HCT116 (cell line): ENCODE results near the gene TNF. TPM values are rescaled to one million over a fixed set of nuclear protein-coding genes. Genes with fewer than 3 reads are reported as not detected.

Experiments
- ATAC-seq: fragments of 200-7000 bp; cut with Tn5 transposase; 2 replicates; pipeline ENCODE4 v1.9.1; 2020; ENCODE audit warnings: mild to moderate bottlenecking, moderate library complexity
- BruUV-seq: library from RNA; stranded (reverse); fragments of 400-500 nt; replicated peaks from 2 replicates; lab custom pipeline; 2021; lab: Mats Ljungman, UMichigan
- CTCF ChIA-PET: fragments of 300-600 bp; sonication (Branson Sonifier 250); formaldehyde crosslinking; loops from one replicate; lab custom pipeline; 2021; ENCODE audit warnings: antibody characterized with exemption; lab: Charles Lee
- POLR2A ChIA-PET: fragments of 300-600, 350-600 bp; sonication (Branson Sonifier 250); formaldehyde crosslinking; loops from one replicate; lab custom pipeline; 2021; ENCODE audit warnings: antibody characterized with exemption; lab: Charles Lee
- RAD21 ChIA-PET, 2 experiments: fragments of 300-600 bp; sonication (Branson Sonifier 250); formaldehyde crosslinking; loops; one replicate each; lab custom pipeline; 2023; ENCODE audit warnings: low total read pairs in 2 of 2; ENCODE audit not compliant: uncharacterized antibody in 2 of 2, unreplicated experiment in 2 of 2, low non-redundant PET in 1 of 2; lab: Charles Lee
- DNase-seq: peaks from one replicate; pipeline ENCODE4 v3.0.0-alpha.2; 2010; ENCODE audit warnings: low read depth, low spot score
- H2AFZ ChIP-seq: fragments of 200-600 bp; shearing (Covaris generic), sonication (generic); 2 replicates; pipeline ENCODE4 v1.6.1; 2017; ENCODE audit warnings: low read depth, mixed run types, mixed read lengths, antibody characterized with exemption, low read length; ENCODE audit not compliant: poor library complexity, severe bottlenecking
- H3K27ac ChIP-seq: 2 replicates; pipeline ENCODE4 v1.5.1; 2012; ENCODE audit warnings: low read depth, low read length
- H3K27me3 ChIP-seq: fragments of 200-600 bp; sonication (generic); 2 replicates; pipeline ENCODE4 v1.6.1; 2016; ENCODE audit warnings: mixed run types, low read length, mixed read lengths; ENCODE audit not compliant: insufficient read depth
- H3K36me3 ChIP-seq, 2 experiments: fragments of 200-500 bp in 1 of 2; fragments of 200-600 bp in 1 of 2; sonication (Bioruptor generic) in 1 of 2; sonication (generic) in 1 of 2; 2 replicates each; pipeline versions ENCODE4 v1.5.1 to v1.6.1; 2014 to 2016; ENCODE audit warnings: low read length in 2 of 2, inconsistent platforms in 1 of 2, mixed read lengths in 1 of 2, mixed run types in 1 of 2; ENCODE audit not compliant: insufficient read depth in 2 of 2, control insufficient read depth in 1 of 2
- H3K4me1 ChIP-seq, 2 experiments: fragments of 200-600 bp in 1 of 2; sonication (generic) in 1 of 2; 2 replicates each; pipeline versions ENCODE4 v1.5.1 to v1.6.1; 2012 to 2017; ENCODE audit warnings: low read length in 2 of 2, inconsistent platforms in 1 of 2, mild to moderate bottlenecking in 1 of 2, mixed read lengths in 1 of 2, mixed run types in 1 of 2, moderate library complexity in 1 of 2; ENCODE audit not compliant: insufficient read depth in 2 of 2, control insufficient read depth in 1 of 2
- H3K4me2 ChIP-seq: fragments of 200-600 bp; sonication (generic); 2 replicates; pipeline ENCODE4 v1.6.1; 2017; ENCODE audit warnings: mixed run types, low read length, mixed read lengths
- H3K4me3 ChIP-seq, 2 experiments: fragments of 200-600 bp in 1 of 2; sonication (generic) in 1 of 2; replicated peaks in 1 of 2; 2 replicates each; pipeline ENCODE4 v1.5.1; 2011 to 2016; ENCODE audit warnings: low read length in 2 of 2, control low read depth in 1 of 2, low read depth in 1 of 2, mild to moderate bottlenecking in 1 of 2, mixed read lengths in 1 of 2, mixed run types in 1 of 2
- H3K79me2 ChIP-seq: fragments of 200-600 bp; sonication (generic); 2 replicates; pipeline ENCODE4 v1.6.1; 2017; ENCODE audit warnings: mild to moderate bottlenecking, mixed run types, low read length, moderate library complexity, mixed read lengths; ENCODE audit not compliant: insufficient read depth
- H3K9ac ChIP-seq: fragments of 200-600 bp; sonication (generic); 2 replicates; pipeline ENCODE4 v1.6.1; 2016; ENCODE audit warnings: low read length, mixed read lengths
- H3K9me2 ChIP-seq: fragments of 200-600 bp; sonication (generic), shearing (Covaris generic); 2 replicates; pipeline ENCODE4 v1.6.1; 2017; ENCODE audit warnings: mixed run types, mild to moderate bottlenecking, moderate library complexity; ENCODE audit not compliant: insufficient read depth
- H3K9me3 ChIP-seq, 2 experiments: fragments of 200-500 bp in 1 of 2; fragments of 200-600 bp in 1 of 2; sonication (Bioruptor generic) in 1 of 2; sonication (generic) in 1 of 2; 2 replicates each; pipeline ENCODE4 v1.6.1; 2014 to 2017; ENCODE audit warnings: low read length in 2 of 2, mixed read lengths in 2 of 2, inconsistent platforms in 1 of 2, low read depth in 1 of 2, mild to moderate bottlenecking in 1 of 2, mixed run types in 1 of 2, moderate library complexity in 1 of 2; ENCODE audit not compliant: control insufficient read depth in 1 of 2, insufficient read depth in 1 of 2
- H4K20me1 ChIP-seq: fragments of 200-600 bp; sonication (generic), shearing (Covaris generic); 2 replicates; pipeline ENCODE4 v1.6.1; 2017; ENCODE audit warnings: mixed run types, mild to moderate bottlenecking, moderate library complexity; ENCODE audit not compliant: insufficient read depth
- ATF3 ChIP-seq: IDR thresholded peaks from 2 replicates; pipeline ENCODE4 v1.6.1; 2012
- CBX3 ChIP-seq: IDR thresholded peaks from 2 replicates; pipeline ENCODE4 v1.6.1; 2012; ENCODE audit warnings: low read depth
- CTCF ChIP-seq, 3 experiments: fragments of 200-600 bp in 1 of 3; sonication (generic) in 1 of 3; IDR thresholded peaks in 2 of 3; conservative IDR thresholded peaks in 1 of 3; 2 replicates each; pipeline ENCODE4 v1.5.1; 2012 to 2017; ENCODE audit warnings: low read depth in 2 of 3, low read length in 2 of 3, antibody characterized with exemption in 1 of 3, borderline replicate concordance in 1 of 3, control low read depth in 1 of 3, mild to moderate bottlenecking in 1 of 3, mixed read lengths in 1 of 3, mixed run types in 1 of 3, moderate library complexity in 1 of 3; ENCODE audit not compliant: insufficient read depth in 1 of 3
- ELF1 ChIP-seq: IDR thresholded peaks from 2 replicates; pipeline ENCODE4 v1.6.1; 2012; ENCODE audit warnings: low read depth, borderline replicate concordance
- EZH2 ChIP-seq: fragments of 200-600 bp; sonication (generic); IDR thresholded peaks from 2 replicates; pipeline ENCODE4 v1.6.1; 2017; ENCODE audit warnings: antibody characterized with exemption, mixed run types
- EZH2phosphoT487 ChIP-seq: fragments of 200-600 bp; IDR thresholded peaks from 2 replicates; pipeline ENCODE4 v1.6.1; 2018; ENCODE audit warnings: antibody characterized with exemption, borderline replicate concordance
- FOSL1 ChIP-seq: IDR thresholded peaks from 2 replicates; pipeline ENCODE4 v1.6.1; 2012; ENCODE audit warnings: low read depth
- JUND ChIP-seq: IDR thresholded peaks from 2 replicates; pipeline ENCODE4 v1.6.1; 2012
- MAX ChIP-seq: IDR thresholded peaks from 2 replicates; pipeline ENCODE4 v1.6.1; 2012
- POLR2A ChIP-seq: IDR thresholded peaks from 2 replicates; pipeline ENCODE4 v1.7.0; 2011; ENCODE audit warnings: borderline replicate concordance; ENCODE audit not compliant: insufficient read depth, insufficient read length; ENCODE audit errors: extremely low read depth
- SIN3A ChIP-seq: IDR thresholded peaks from 2 replicates; pipeline ENCODE4 v1.6.1; 2012; ENCODE audit warnings: low read depth
- SP1 ChIP-seq: IDR thresholded peaks from 2 replicates; pipeline ENCODE4 v1.6.1; 2012; ENCODE audit warnings: low read depth
- YY1 ChIP-seq: IDR thresholded peaks from 2 replicates; pipeline ENCODE4 v1.6.1; 2011; ENCODE audit warnings: low read length, low read depth, moderate library complexity, mild to moderate bottlenecking; ENCODE audit not compliant: insufficient replicate concordance; ENCODE audit errors: extremely low read depth
- ZBTB33 ChIP-seq: IDR thresholded peaks from 2 replicates; pipeline ENCODE4 v1.6.1; 2011; ENCODE audit warnings: mild to moderate bottlenecking, low read length, moderate library complexity; ENCODE audit not compliant: insufficient replicate concordance; ENCODE audit errors: extremely low read depth
- ZFX ChIP-seq: fragments of 450-650 bp; IDR thresholded peaks from 2 replicates; pipeline ENCODE4 v1.6.1; 2017
- ZNF274 ChIP-seq: fragments of 200-500 bp; sonication (Bioruptor generic); IDR thresholded peaks from 2 replicates; pipeline ENCODE4 v1.6.1; 2014; ENCODE audit warnings: mild to moderate bottlenecking, low read depth, low read length, inconsistent platforms
- intact Hi-C: fragments of 100-400 bp; cut with micrococcal nuclease; formaldehyde crosslinking; loops from 2 replicates; pipeline ENCODE4 v1.10.0; 2022
- total RNA-seq: library from RNA; stranded (reverse); gene quantifications from one replicate; pipeline ENCODE4 v1.2.1, GENCODE V29; 2021; ENCODE audit not compliant: unreplicated experiment

The TNF gene
- total RNA-seq, 1 experiment from 2014 or later: 0.59 TPM

- ATAC-seq: no peak
- H2AFZ ChIP-seq: no peak overlapping the region
- BruUV-seq: no TSS peak
- ChIA-PET CTCF (interaction anchor here (1.1 kb wide), 1 partner anchor 12 kb away, joined by 6 read pairs; no protein-coding TSS in a partner anchor), RAD21 (no interaction called here), POLR2A (no interaction called here)
- H3K4me3 ChIP-seq: no peak overlapping the region
- no peaks in the 10 kb centered on the region for H3K79me2 ChIP-seq
- H3K9me2 ChIP-seq: no peaks in the 10 kb centered on the region
- H3K4me1 ChIP-seq: no peaks in the 10 kb centered on the region
- H3K36me3 ChIP-seq: no peaks in the 10 kb centered on the region
- no peaks in the 10 kb centered on the region for H3K9me3 ChIP-seq
- intact Hi-C loops: no loop called here
- no peak overlapping the region for H3K27ac ChIP-seq
- TF ChIP-seq EZH2 (no peak), YY1 (no peak), MAX (no peak), SP1 (no peak), ZFX (no peak)
- no peak overlapping the region for H3K9ac ChIP-seq
- DNase-seq: no peak
- no peaks in the 10 kb centered on the region for H4K20me1 ChIP-seq
- H3K4me2 ChIP-seq: no peak overlapping the region
- H3K27me3 ChIP-seq: no peaks in the 10 kb centered on the region
Measured at GRCh38 chr6:31610968-31611367, 35.6 kb downstream of the TNF start.

GRCh38 chr6:31614075-31614619, 38.8 kb downstream of the TNF start:
- TF ChIP-seq YY1 (no peak), EZH2phosphoT487 (no peak), ZBTB33 (no peak), FOSL1 (no peak), CTCF (IDR thresholded peaks at IDR 0.05 in 2 of 3, conservative IDR thresholded peaks at IDR 0.05 in 1 of 3; ENCODE audit: borderline replicate concordance in 1 of 3, insufficient read depth in 1 of 3, low read depth in 2 of 3, low read length in 2 of 3) (no peak), POLR2A (no peak), CBX3 (no peak), ATF3 (no peak), JUND (no peak), MAX (no peak), SIN3A (no peak), ZNF274 (no peak), ELF1 (no peak)
- TF ChIP-seq, all 23 proteins: peak for 0
- BruUV-seq: no TSS peak
- DNase-seq (no peak), ATAC-seq (no peak)
- H3K27ac ChIP-seq: no peak overlapping the region
- H3K4me3 ChIP-seq: no peak overlapping the region
- H2AFZ ChIP-seq: no peak overlapping the region
- no peaks in the 10 kb centered on the region for H4K20me1 ChIP-seq
- no peaks in the 10 kb centered on the region for H3K9me3 ChIP-seq
- H3K79me2 ChIP-seq: no peaks in the 10 kb centered on the region
- intact Hi-C loops: no loop called here
- H3K27me3 ChIP-seq: no peaks in the 10 kb centered on the region
- no peaks in the 10 kb centered on the region for H3K36me3 ChIP-seq
- ChIA-PET POLR2A (no interaction called here), RAD21 (no interaction called here), CTCF (no interaction called here)
- no peaks in the 10 kb centered on the region for H3K9me2 ChIP-seq
- peaks cover 0 to under 1% of the 10 kb centered on the region in 2 experiments; a peak in 2 of 4 replicates for H3K4me1 ChIP-seq
- no peak overlapping the region for H3K9ac ChIP-seq
- no peak overlapping the region for H3K4me2 ChIP-seq
